GM12878 (cell line): Measurements from ENCODE around the gene ACP4.

ENCODE experiments used
- CHD1 ChIP-seq: IDR thresholded peaks from 2 replicates; pipeline ENCODE4 v1.6.1; 2012; ENCODE audit warnings: low read depth, low read length, improper control_type of control experiment
- GABPA ChIP-seq: IDR thresholded peaks from 2 replicates; pipeline ENCODE4 v1.6.1; 2014; ENCODE audit warnings: antibody characterized with exemption, low read depth, mild to moderate bottlenecking, inconsistent platforms
- HDGF ChIP-seq: fragments of 450-650 bp; IDR thresholded peaks from 2 replicates; pipeline ENCODE4 v1.6.1; 2016; ENCODE audit warnings: antibody characterized with exemption
- JUND ChIP-seq: IDR thresholded peaks from 2 replicates; pipeline ENCODE4 v1.6.1; 2012; ENCODE audit warnings: low read depth, mild to moderate bottlenecking, low read length, improper control_type of control experiment, moderate library complexity
- KDM1A ChIP-seq: fragments of 200-600 bp; sonication (generic); IDR thresholded peaks from 2 replicates; pipeline ENCODE4 v1.6.1; 2016; ENCODE audit warnings: borderline replicate concordance
- NFYB ChIP-seq: IDR thresholded peaks from 2 replicates; pipeline ENCODE4 v1.6.1; 2011; ENCODE audit warnings: low read depth, mild to moderate bottlenecking, low read length, improper control_type of control experiment, moderate library complexity; ENCODE audit not compliant: insufficient read depth
- PAX8 ChIP-seq: fragments of 450-650 bp; IDR thresholded peaks from 2 replicates; pipeline ENCODE4 v1.6.1; 2017; ENCODE audit warnings: mild to moderate bottlenecking, moderate library complexity
- RAD21 ChIP-seq: IDR thresholded peaks from 2 replicates; pipeline ENCODE4 v1.6.1; 2011; ENCODE audit warnings: mild to moderate bottlenecking, low read depth, low read length, moderate library complexity; ENCODE audit not compliant: insufficient read depth
- RBBP5 ChIP-seq: fragments of 200-600 bp; sonication (generic); conservative IDR thresholded peaks from 2 replicates; pipeline ENCODE4 v1.6.1; 2016
- SIN3A ChIP-seq: IDR thresholded peaks from 2 replicates; pipeline ENCODE4 v1.6.1; 2012; ENCODE audit warnings: low read depth, low read length, improper control_type of control experiment
- TF ChIP-seq, protein P1 (sequence below), 3 experiments: IDR thresholded peaks in 2 of 3; conservative IDR thresholded peaks in 1 of 3; 2 replicates each; pipeline ENCODE4 v1.5.1; 2011; ENCODE audit warnings: low read depth in 3 of 3, low read length in 3 of 3, mild to moderate bottlenecking in 3 of 3, control low read depth in 2 of 3, moderate library complexity in 2 of 3, inconsistent platforms in 1 of 3, mixed read lengths in 1 of 3; ENCODE audit not compliant: control insufficient read depth in 2 of 3, insufficient read depth in 1 of 3; ENCODE audit errors: extremely low read depth in 1 of 3
- TF ChIP-seq, protein P2 (sequence below): IDR thresholded peaks from 2 replicates; pipeline ENCODE4 v1.6.1; 2011; ENCODE audit warnings: mild to moderate bottlenecking, low read depth, low read length, moderate library complexity; ENCODE audit not compliant: insufficient replicate concordance

GRCh38 chr19:50837300-50837699 lies 47.1 kb downstream of the ACP4 start:
- TF ChIP-seq GABPA: no peak
- TF ChIP-seq CHD1: no peak
- TF ChIP-seq RAD21: no peak
- TF ChIP-seq NFYB: no peak
- TF ChIP-seq RBBP5: no peak
- TF ChIP-seq SIN3A: no peak
- TF ChIP-seq, protein P1, sequence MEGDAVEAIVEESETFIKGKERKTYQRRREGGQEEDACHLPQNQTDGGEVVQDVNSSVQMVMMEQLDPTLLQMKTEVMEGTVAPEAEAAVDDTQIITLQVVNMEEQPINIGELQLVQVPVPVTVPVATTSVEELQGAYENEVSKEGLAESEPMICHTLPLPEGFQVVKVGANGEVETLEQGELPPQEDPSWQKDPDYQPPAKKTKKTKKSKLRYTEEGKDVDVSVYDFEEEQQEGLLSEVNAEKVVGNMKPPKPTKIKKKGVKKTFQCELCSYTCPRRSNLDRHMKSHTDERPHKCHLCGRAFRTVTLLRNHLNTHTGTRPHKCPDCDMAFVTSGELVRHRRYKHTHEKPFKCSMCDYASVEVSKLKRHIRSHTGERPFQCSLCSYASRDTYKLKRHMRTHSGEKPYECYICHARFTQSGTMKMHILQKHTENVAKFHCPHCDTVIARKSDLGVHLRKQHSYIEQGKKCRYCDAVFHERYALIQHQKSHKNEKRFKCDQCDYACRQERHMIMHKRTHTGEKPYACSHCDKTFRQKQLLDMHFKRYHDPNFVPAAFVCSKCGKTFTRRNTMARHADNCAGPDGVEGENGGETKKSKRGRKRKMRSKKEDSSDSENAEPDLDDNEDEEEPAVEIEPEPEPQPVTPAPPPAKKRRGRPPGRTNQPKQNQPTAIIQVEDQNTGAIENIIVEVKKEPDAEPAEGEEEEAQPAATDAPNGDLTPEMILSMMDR (IDR thresholded peaks at IDR 0.05 in 2 of 3, conservative IDR thresholded peaks at IDR 0.05 in 1 of 3; ENCODE audit: control insufficient read depth in 2 of 3, extremely low read depth in 1 of 3, insufficient read depth in 1 of 3, low read depth in 3 of 3, low read length in 3 of 3): no peak
- TF ChIP-seq KDM1A: no peak
- TF ChIP-seq HDGF: no peak
- TF ChIP-seq, protein P2, sequence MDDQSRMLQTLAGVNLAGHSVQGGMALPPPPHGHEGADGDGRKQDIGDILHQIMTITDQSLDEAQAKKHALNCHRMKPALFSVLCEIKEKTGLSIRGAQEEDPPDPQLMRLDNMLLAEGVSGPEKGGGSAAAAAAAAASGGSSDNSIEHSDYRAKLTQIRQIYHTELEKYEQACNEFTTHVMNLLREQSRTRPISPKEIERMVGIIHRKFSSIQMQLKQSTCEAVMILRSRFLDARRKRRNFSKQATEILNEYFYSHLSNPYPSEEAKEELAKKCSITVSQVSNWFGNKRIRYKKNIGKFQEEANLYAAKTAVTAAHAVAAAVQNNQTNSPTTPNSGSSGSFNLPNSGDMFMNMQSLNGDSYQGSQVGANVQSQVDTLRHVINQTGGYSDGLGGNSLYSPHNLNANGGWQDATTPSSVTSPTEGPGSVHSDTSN: no peak
- no peak for TF ChIP-seq JUND
- TF ChIP-seq PAX8: no peak
